Loucy (cell line): Measurements from ENCODE around the gene AATK.

ENCODE experiments used
- EZH2phosphoT487 ChIP-seq: fragments of 200-600 bp; IDR thresholded peaks from 2 replicates; pipeline ENCODE4 v1.6.1; 2018; ENCODE audit warnings: antibody characterized with exemption, mild to moderate bottlenecking, moderate library complexity, borderline replicate concordance
- TF ChIP-seq, protein P1 (sequence below): fragments of 200-600 bp; sonication (generic); conservative IDR thresholded peaks from 2 replicates; pipeline ENCODE4 v1.5.1; 2014; ENCODE audit warnings: mild to moderate bottlenecking, antibody characterized with exemption, low read length

DNA sequence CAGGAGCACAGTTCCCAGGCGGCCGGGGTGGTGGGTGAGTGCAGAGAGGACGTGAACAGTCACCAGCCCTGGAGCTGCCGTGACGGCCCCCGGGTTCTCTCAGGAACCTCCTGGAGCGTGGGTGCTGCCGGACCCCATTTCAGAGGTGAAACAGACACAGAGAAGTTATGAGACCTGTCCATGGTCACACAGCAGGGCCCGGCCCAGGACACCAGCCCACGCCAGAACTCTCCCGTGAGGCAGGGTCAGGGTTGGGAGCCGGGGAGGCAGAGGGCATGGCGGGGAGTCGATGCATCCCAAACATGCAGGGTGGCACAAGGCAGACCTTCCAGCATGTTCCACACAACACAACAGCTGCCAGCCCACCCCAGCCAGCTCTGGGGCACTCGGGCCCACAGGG, 4.5 kb downstream of the AATK start:
- TF ChIP-seq, protein P1, sequence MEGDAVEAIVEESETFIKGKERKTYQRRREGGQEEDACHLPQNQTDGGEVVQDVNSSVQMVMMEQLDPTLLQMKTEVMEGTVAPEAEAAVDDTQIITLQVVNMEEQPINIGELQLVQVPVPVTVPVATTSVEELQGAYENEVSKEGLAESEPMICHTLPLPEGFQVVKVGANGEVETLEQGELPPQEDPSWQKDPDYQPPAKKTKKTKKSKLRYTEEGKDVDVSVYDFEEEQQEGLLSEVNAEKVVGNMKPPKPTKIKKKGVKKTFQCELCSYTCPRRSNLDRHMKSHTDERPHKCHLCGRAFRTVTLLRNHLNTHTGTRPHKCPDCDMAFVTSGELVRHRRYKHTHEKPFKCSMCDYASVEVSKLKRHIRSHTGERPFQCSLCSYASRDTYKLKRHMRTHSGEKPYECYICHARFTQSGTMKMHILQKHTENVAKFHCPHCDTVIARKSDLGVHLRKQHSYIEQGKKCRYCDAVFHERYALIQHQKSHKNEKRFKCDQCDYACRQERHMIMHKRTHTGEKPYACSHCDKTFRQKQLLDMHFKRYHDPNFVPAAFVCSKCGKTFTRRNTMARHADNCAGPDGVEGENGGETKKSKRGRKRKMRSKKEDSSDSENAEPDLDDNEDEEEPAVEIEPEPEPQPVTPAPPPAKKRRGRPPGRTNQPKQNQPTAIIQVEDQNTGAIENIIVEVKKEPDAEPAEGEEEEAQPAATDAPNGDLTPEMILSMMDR, result no peak
- no peak for TF ChIP-seq EZH2phosphoT487
